GM12892 (cell line): ENCODE results near the gene HPCAL1.

Experiments used
- POLR2A ChIP-seq: IDR thresholded peaks from 2 replicates; pipeline ENCODE4 v1.6.1; 2011; ENCODE audit warnings: low read depth, low read length, control low read depth
- POLR2AphosphoS5 ChIP-seq: IDR thresholded peaks from 2 replicates; pipeline ENCODE4 v1.6.1; 2011; ENCODE audit warnings: low read depth, low read length, control low read depth

GRCh38 chr2:10343191-10343590 is 40.5 kb downstream of the HPCAL1 start:
- TF ChIP-seq POLR2AphosphoS5 (no peak), POLR2A (no peak)
